ENCODE data around the gene EIF3K. TPM values are rescaled to one million over a fixed set of nuclear protein-coding genes. Genes with fewer than 3 reads are reported as not detected.

The EIF3K gene
- total and polyA plus RNA-seq, 2 of the 8 experiments (the other 6 are each of a cell fraction or from before 2014, with no cell fraction given), result 329 to 937 TPM

DNA sequence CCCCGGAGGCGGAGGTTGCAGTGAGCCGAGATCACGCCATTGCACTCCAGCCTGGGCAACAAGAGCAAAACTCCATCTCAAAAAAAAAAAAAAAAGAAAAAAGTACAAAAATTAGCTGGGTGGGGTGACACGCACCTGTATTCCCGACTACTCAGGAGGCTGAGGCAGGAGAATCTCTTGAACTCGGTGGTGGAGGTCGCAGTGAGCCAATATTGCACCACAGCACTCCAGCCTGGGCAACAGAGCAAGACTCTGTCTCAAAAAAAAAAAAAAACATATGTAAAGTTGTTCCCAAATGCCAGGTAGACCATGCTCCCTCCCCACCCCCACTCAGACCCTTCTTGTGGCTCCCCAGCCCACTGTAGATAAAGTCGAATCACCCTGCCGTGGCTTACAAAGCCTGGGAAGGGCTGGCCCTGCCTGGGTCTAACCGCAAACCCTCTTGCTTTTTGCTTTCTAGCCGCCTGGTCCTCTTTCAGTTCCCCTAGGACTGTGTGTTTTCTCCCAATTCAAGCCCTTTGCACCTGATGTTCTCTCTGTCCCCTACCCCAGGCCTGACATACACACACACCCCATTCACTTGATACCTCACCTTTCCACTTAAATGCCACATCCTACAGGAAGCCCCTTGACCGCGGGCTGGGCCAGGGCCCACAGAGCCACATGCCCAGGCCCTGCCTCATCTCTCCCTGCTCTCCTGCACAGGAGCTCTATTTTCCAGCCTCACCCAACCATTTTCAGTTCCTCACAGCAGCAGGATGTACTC is 35.6 kb upstream of the EIF3K start:
- Histone ChIP-seq H3K27ac (ENCODE audit: low read depth, low read length) (no peak overlapping the region), H3K14ac (ENCODE audit: insufficient read length) (no peak overlapping the region), H3K23me2 (ENCODE audit: low read depth, low read length) (no peaks in the 10 kb centered on the region), H3K79me1 (ENCODE audit: low read depth, low read length) (no peaks in the 10 kb centered on the region), H3K27me3 (replicated peaks in 1 of 4; ENCODE audit: control insufficient read depth in 3 of 4, extremely low read depth in 1 of 4, insufficient read depth in 3 of 4, low read length in 3 of 4) (no peaks in the 10 kb centered on the region), H3K4ac (replicated peaks; ENCODE audit: insufficient read length, low read depth, low read length) (no peak overlapping the region), H4K20me1 (replicated peaks in 1 of 2; ENCODE audit: control insufficient read depth in 1 of 2, insufficient read depth in 2 of 2, low read length in 2 of 2) (no peaks in the 10 kb centered on the region), H3K18ac (ENCODE audit: extremely low read depth, low read length) (no peak overlapping the region), H3K4me2 (ENCODE audit: insufficient read depth in 1 of 2, low read depth in 2 of 2, low read length in 2 of 2) (no peak overlapping the region), H3K36me3 (ENCODE audit: control insufficient read depth in 2 of 4, insufficient read depth in 4 of 4, low read length in 3 of 4) (peaks cover 0 to 12% (median 0%) of the 10 kb centered on the region in 4 experiments; a peak in 4 of 8 replicates), H3K9me3 (ENCODE audit: insufficient read depth in 2 of 2, low read depth in 1 of 2, low read length in 1 of 2) (no peaks in the 10 kb centered on the region), H3K4me3 (ENCODE audit: extremely low read depth in 1 of 4, insufficient read depth in 2 of 4, low read depth in 3 of 4, low read length in 4 of 4) (no peak overlapping the region), H4K5ac (ENCODE audit: insufficient read length, low read depth, low read length) (no peak overlapping the region), H4K8ac (ENCODE audit: extremely low read depth, insufficient read depth, low read length) (no peak overlapping the region), H3K79me2 (ENCODE audit: control insufficient read depth in 1 of 2, insufficient read depth in 2 of 2, low read length in 2 of 2) (no peaks in the 10 kb centered on the region), H2BK120ac (replicated peaks; ENCODE audit: low read depth, low read length) (no peak overlapping the region), H2AK5ac (ENCODE audit: low read depth, low read length) (no peak overlapping the region), H3K56ac (replicated peaks; ENCODE audit: insufficient read length, low read depth, low read length) (no peak overlapping the region), H2BK20ac (ENCODE audit: low read length) (no peak overlapping the region), H3K23ac (ENCODE audit: insufficient read length) (no peak overlapping the region), H2BK5ac (ENCODE audit: low read depth, low read length) (no peak overlapping the region), H2BK15ac (ENCODE audit: low read length) (no peak overlapping the region), H4K91ac (replicated peaks; ENCODE audit: insufficient read length, low read length) (no peak overlapping the region), H2BK12ac (ENCODE audit: low read depth, low read length) (no peak overlapping the region), H2AFZ (ENCODE audit: low read length) (no peak overlapping the region), H3K4me1 (replicated peaks in 1 of 4; ENCODE audit: control insufficient read depth in 3 of 4, insufficient read depth in 4 of 4, low read length in 3 of 4) (no peaks in the 10 kb centered on the region), H3K9ac (replicated peaks in 1 of 4; ENCODE audit: extremely low read depth in 1 of 4, low read depth in 3 of 4, low read length in 3 of 4) (no peak overlapping the region)
- no peak for DNase-seq (ENCODE audit: low read depth in 1 of 2, low spot score in 2 of 2)
- no peak for FAIRE-seq
- WGBS, 2 experiments (ENCODE audit: extremely low coverage in 1 of 2, insufficient coverage in 1 of 2, insufficient read length in 1 of 2, insufficient replicate concordance in 2 of 2, low coverage in 1 of 2, low lambda C conversion rate in 2 of 2, missing lambda C conversion rate in 1 of 2), result 92% methylated on average over 9 of the region's 14 CpGs; no CpG with 5 or more reads in 1 of the 2 experiments
- POLR2A ChIA-PET (ENCODE audit: partially characterized antibody), result interaction anchor here (0.9 to 1.0 kb wide), 2 partner anchors 14 to 159 kb away, joined by 4 to 5 read pairs; no protein-coding TSS in a partner anchor
- CTCF ChIA-PET (ENCODE audit: partially characterized antibody), result interaction anchor here (0.6 to 1.0 kb wide), 3 partner anchors 29 to 209 kb away, joined by 3 read pairs; partner anchors contain the start of gene PSMD8
- no peak for TF ChIP-seq HDAC2 (IDR thresholded peaks at IDR 0.05; ENCODE audit: borderline replicate concordance in 1 of 2, low read depth in 2 of 2, low read length in 2 of 2)
- no peak for TF ChIP-seq TEAD4 (IDR thresholded peaks at IDR 0.05; ENCODE audit: low read depth, low read length)
- no peak for TF ChIP-seq CHD1 (IDR thresholded peaks at IDR 0.05; ENCODE audit: low read depth, low read length)
- TF ChIP-seq SRF (IDR thresholded peaks at IDR 0.05; ENCODE audit: low read depth, low read length), result no peak
- TF ChIP-seq SIRT6 (IDR thresholded peaks at IDR 0.05; ENCODE audit: low read length), result no peak
- no peak for TF ChIP-seq TAF1 (IDR thresholded peaks at IDR 0.05; ENCODE audit: low read depth, low read length)
- TF ChIP-seq CTBP2 (IDR thresholded peaks at IDR 0.05; ENCODE audit: borderline replicate concordance, insufficient read depth, insufficient read length, low read length), result no peak
- TF ChIP-seq, protein P1, sequence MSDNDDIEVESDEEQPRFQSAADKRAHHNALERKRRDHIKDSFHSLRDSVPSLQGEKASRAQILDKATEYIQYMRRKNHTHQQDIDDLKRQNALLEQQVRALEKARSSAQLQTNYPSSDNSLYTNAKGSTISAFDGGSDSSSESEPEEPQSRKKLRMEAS (IDR thresholded peaks at IDR 0.05), result no peak
- no peak for TF ChIP-seq NANOG (IDR thresholded peaks at IDR 0.05; ENCODE audit: insufficient read depth, low read depth, low read length, poor library complexity, severe bottlenecking)
- TF ChIP-seq CEBPB (IDR thresholded peaks at IDR 0.05; ENCODE audit: low read depth, low read length), result no peak
- TF ChIP-seq TAF7 (optimal IDR thresholded peaks at IDR 0.05; ENCODE audit: borderline replicate concordance, low read depth, low read length), result no peak

Data from H1 (cell line).